ENCODE data around the gene MSL2. TPM values are rescaled to one million over a fixed set of nuclear protein-coding genes. Genes with fewer than 3 reads are reported as not detected.
"Not testable (repeated sequence)": the region's sequence is repeated elsewhere in the genome, so short reads cannot be mapped to it uniquely, and the experiment has no call there.

Gene MSL2
- total RNA-seq = 10 to 100 TPM; 39.5 to 48.3 TPM

GRCh38 chr3:136196064-136196400 lies at the start of gene MSL2:
MSL2 (minus strand) TSS chr3:136196335; CDS start chr3:136195113, 1,222 bp downstream.
- intact Hi-C loops (cut with DNase I, micrococcal nuclease) = loop anchor here (1.0 to 10.0 kb wide), 10 partner anchors 53 to 1979 kb away; partner anchors contain the start of genes PCCB (in 2 of the 2), CEP63 (in 1 of the 2), DBR1 (in 1 of the 2) and NCK1 (in 1 of the 2)
- DNase-seq (no peak), ATAC-seq (peak; percentile 38)
- no peaks in the 10 kb centered on the region for H3K9me3 Mint-ChIP-seq (ENCODE audit: low read depth)
- no peaks in the 10 kb centered on the region for H3K27me3 Mint-ChIP-seq
- peaks cover 40% of the 10 kb centered on the region for H3K36me3 Mint-ChIP-seq (ENCODE audit: low read depth)
- peak within 1 kb of the TSS; percentile 98 for H3K27ac Mint-ChIP-seq
- H3K4me1 Mint-ChIP-seq = peaks cover 30% of the 10 kb centered on the region
- peak within 1 kb of the TSS; percentile 100 for H3K4me3 Mint-ChIP-seq
- CTCF ChIA-PET = interaction anchor here (0.7 to 1.0 kb wide), 3 partner anchors 26 to 556 kb away, joined by 3 to 4 read pairs (median 3); partner anchors contain the start of gene STAG1
- POLR2A ChIA-PET = interaction anchor here (0.5 to 2.3 kb wide), 9 partner anchors 8 to 1254 kb away, joined by 3 to 24 read pairs (median 4); partner anchors contain the start of gene STAG1

DNA sequence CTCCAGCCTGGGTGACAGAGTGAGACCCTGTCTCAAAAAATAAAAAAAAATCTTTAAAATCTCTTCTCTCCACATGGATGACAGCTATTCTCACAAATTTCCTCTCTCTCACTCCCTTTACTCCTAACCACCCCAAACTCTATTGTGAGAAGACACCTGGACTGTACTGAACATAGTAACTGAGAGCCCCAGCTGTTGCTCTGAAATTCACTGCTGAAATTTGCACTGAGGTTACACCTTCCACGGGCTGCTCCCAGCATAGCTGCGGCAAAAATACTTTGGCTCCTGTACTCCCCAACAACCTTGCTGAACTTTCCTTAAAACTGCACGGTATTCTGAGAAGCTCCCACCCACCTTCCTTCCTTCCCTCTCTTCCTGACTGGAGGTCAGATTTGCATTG lies 49.6 kb upstream of the MSL2 start:
- H3K4me1 Mint-ChIP-seq = peaks cover 4% of the 10 kb centered on the region
- H3K4me3 Mint-ChIP-seq = no peak overlapping the region
- ChIA-PET CTCF (interaction anchor here (0.6 kb wide), 1 partner anchor 158 kb away, joined by 3 read pairs; no protein-coding TSS in a partner anchor), POLR2A (no interaction called here)
- no peaks in the 10 kb centered on the region for H3K36me3 Mint-ChIP-seq (ENCODE audit: low read depth)
- no peaks in the 10 kb centered on the region for H3K27me3 Mint-ChIP-seq
- intact Hi-C loops (cut with DNase I, micrococcal nuclease) = no loop called here
- H3K27ac Mint-ChIP-seq = no peak overlapping the region
- DNase-seq = no peak
- ATAC-seq = no peak
- no peaks in the 10 kb centered on the region for H3K9me3 Mint-ChIP-seq (ENCODE audit: low read depth)

DNA sequence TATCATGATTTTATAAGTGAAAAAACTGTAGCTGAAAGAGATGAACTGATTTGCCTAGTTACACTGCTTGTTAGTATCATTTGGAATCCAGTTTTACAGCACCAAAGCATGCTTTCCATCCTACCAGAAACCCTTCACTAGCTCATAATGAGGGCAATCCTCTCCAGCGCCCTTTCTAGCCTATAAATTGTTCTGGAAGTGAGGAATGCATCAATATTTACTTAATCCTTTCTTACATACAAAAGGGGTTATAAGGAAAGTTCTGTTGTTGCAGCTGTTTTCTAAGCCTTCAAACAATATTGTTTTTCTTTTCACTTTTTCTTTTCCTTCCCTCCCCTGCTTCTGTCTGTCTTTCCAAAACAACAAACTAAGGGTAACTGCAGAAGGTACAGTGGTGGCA lies 43.0 kb upstream of the MSL2 start:
- Mint-ChIP-seq H3K9me3 (ENCODE audit: low read depth) (no peaks in the 10 kb centered on the region), H3K4me1 (no peaks in the 10 kb centered on the region), H3K27ac (no peak overlapping the region), H3K4me3 (no peak overlapping the region), H3K36me3 (ENCODE audit: low read depth) (no peaks in the 10 kb centered on the region), H3K27me3 (peaks cover 2% of the 10 kb centered on the region)
- ChIA-PET POLR2A (no interaction called here), CTCF (no interaction called here)
- intact Hi-C loops (cut with DNase I, micrococcal nuclease) = no loop called here
- DNase-seq (no peak), ATAC-seq (no peak)

DNA sequence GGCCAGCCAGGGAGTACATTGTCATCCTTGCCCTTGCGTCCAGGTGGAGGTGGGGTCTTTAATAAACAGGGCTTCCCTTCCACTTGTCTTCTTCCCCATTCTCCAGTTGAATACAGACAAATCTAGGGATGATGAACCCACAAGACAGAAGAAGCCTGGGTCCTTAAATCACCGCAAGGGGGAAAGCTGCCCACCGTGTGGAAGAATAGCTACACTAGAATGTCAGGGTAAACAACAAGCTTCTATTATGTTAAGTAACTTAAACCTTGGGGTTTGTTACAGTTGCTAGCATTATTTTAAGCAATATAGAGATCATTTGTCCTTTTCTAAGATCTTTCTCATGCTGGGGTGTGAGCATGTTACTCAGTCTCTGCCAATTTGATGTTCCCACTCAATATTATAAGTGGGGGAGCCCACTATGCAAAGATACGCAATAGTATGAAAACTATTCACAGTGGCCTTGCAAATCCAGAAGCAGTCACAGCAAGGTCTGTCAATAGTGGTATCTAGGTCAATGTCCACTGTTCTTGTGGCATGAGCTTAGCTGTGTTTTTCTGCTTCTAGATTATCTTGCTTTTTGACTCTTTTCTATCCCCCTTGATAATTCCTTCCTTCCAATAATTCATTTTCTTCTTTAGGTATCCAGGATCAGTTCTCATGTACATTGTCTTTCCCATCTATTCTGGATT lies 42.0 kb upstream of the MSL2 start:
- intact Hi-C loops (cut with DNase I, micrococcal nuclease) = no loop called here
- Mint-ChIP-seq H3K4me1 (no peaks in the 10 kb centered on the region), H3K27ac (no peak overlapping the region), H3K36me3 (ENCODE audit: low read depth) (no peaks in the 10 kb centered on the region), H3K4me3 (no peak overlapping the region), H3K9me3 (ENCODE audit: low read depth) (no peaks in the 10 kb centered on the region), H3K27me3 (peaks cover 2% of the 10 kb centered on the region)
- CTCF ChIA-PET = interaction anchor here (0.6 to 0.7 kb wide), 2 partner anchors 9 to 1208 kb away, joined by 3 read pairs; no protein-coding TSS in a partner anchor
- POLR2A ChIA-PET = interaction anchor here (0.6 kb wide), 1 partner anchor 544 kb away, joined by 3 read pairs; no protein-coding TSS in a partner anchor
- ATAC-seq (no peak), DNase-seq (no peak)

DNA sequence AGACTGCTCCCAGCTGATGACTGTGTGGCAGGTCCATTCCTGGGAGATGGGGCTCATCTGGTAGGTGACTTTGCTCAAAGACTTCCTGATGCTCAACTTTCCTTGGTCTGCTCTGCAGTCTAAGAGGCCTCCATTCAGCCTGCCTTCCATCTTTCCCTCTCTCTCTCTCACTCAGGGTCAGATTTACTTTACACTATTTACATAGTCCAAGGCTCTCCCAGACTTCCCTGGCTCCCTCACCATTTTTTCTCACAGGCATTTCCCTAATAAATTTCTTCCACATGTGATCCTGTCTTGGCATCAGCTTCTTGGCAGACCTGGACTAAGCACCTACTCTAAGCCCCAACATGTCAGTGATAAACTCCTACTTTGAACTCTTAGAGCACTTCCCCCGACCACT lies 41.0 kb upstream of the MSL2 start:
- DNase-seq = no peak
- Mint-ChIP-seq H3K9me3 (ENCODE audit: low read depth) (no peaks in the 10 kb centered on the region), H3K36me3 (ENCODE audit: low read depth) (no peaks in the 10 kb centered on the region), H3K27ac (no peak overlapping the region), H3K4me1 (no peaks in the 10 kb centered on the region), H3K27me3 (peaks cover 2% of the 10 kb centered on the region), H3K4me3 (no peak overlapping the region)
- CTCF ChIA-PET = no interaction called here
- no peak for ATAC-seq
- POLR2A ChIA-PET = no interaction called here
- intact Hi-C loops (cut with DNase I, micrococcal nuclease) = no loop called here

- CTCF ChIA-PET = no interaction called here
- H3K36me3 Mint-ChIP-seq (ENCODE audit: low read depth) = no peaks in the 10 kb centered on the region
- peaks cover 2% of the 10 kb centered on the region for H3K27me3 Mint-ChIP-seq
- H3K27ac Mint-ChIP-seq = no peak overlapping the region
- intact Hi-C loops (cut with DNase I, micrococcal nuclease) = no loop called here
- ATAC-seq (no peak), DNase-seq (no peak)
- H3K9me3 Mint-ChIP-seq (ENCODE audit: low read depth) = no peaks in the 10 kb centered on the region
- H3K4me3 Mint-ChIP-seq = no peak overlapping the region
- no peaks in the 10 kb centered on the region for H3K4me1 Mint-ChIP-seq
- POLR2A ChIA-PET = no interaction called here
Measured at GRCh38 chr3:136236109-136236508, 40.0 kb upstream of the MSL2 start.

- H3K27ac Mint-ChIP-seq = no peak overlapping the region
- no peaks in the 10 kb centered on the region for H3K9me3 Mint-ChIP-seq (ENCODE audit: low read depth)
- intact Hi-C loops (cut with DNase I, micrococcal nuclease) = no loop called here
- peaks cover 2% of the 10 kb centered on the region for H3K27me3 Mint-ChIP-seq
- CTCF ChIA-PET = no interaction called here
- no peak for ATAC-seq
- H3K4me1 Mint-ChIP-seq = no peaks in the 10 kb centered on the region
- no peak overlapping the region for H3K4me3 Mint-ChIP-seq
- POLR2A ChIA-PET = no interaction called here
- no peaks in the 10 kb centered on the region for H3K36me3 Mint-ChIP-seq (ENCODE audit: low read depth)
- no peak for DNase-seq
Measured at GRCh38 chr3:136235545-136235944, 39.4 kb upstream of the MSL2 start.

DNA sequence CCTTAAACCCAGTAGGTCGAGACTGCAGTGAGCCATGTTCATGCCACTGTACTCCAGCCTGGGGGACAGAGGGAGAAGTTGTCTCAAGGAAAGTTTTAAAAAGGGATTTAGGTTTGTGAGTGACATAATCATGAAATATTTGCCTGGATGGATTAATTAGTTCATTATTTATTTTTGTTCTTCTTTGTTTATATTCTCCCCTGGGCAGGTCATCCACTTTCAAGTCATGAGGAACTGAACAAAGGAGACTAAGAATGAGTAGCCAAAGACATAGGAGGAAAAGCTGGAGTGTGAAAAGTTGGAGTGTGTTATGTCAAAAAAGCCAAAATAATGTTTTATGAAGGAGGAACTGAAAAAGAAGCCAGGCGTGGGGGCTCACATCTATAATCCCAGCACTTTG lies 36.3 kb upstream of the MSL2 start:
- Mint-ChIP-seq H3K9me3 (ENCODE audit: low read depth) (no peaks in the 10 kb centered on the region), H3K27me3 (no peaks in the 10 kb centered on the region), H3K4me1 (no peaks in the 10 kb centered on the region), H3K27ac (no peak overlapping the region), H3K4me3 (no peak overlapping the region), H3K36me3 (ENCODE audit: low read depth) (no peaks in the 10 kb centered on the region)
- ChIA-PET CTCF (no interaction called here), POLR2A (no interaction called here)
- ATAC-seq (no peak), DNase-seq (no peak)
- intact Hi-C loops (cut with DNase I, micrococcal nuclease) = no loop called here

GRCh38 chr3:136222746-136223145 lies 26.6 kb upstream of the MSL2 start:
- CTCF ChIA-PET; H3K4me3 Mint-ChIP-seq; ATAC-seq; H3K36me3 Mint-ChIP-seq (ENCODE audit: low read depth); H3K4me1 Mint-ChIP-seq; H3K9me3 Mint-ChIP-seq (ENCODE audit: low read depth); H3K27ac Mint-ChIP-seq; DNase-seq; POLR2A ChIA-PET; intact Hi-C loops (cut with DNase I, micrococcal nuclease); H3K27me3 Mint-ChIP-seq: not testable (repeated sequence)

GRCh38 chr3:136211547-136211946 lies 15.4 kb upstream of the MSL2 start:
- intact Hi-C loops (cut with DNase I, micrococcal nuclease) = no loop called here
- H3K27me3 Mint-ChIP-seq = peaks cover 6% of the 10 kb centered on the region
- POLR2A ChIA-PET = interaction anchor here (0.6 kb wide), 1 partner anchor 712 kb away, joined by 4 read pairs; no protein-coding TSS in a partner anchor
- no peaks in the 10 kb centered on the region for H3K36me3 Mint-ChIP-seq (ENCODE audit: low read depth)
- no peaks in the 10 kb centered on the region for H3K4me1 Mint-ChIP-seq
- no peak overlapping the region for H3K4me3 Mint-ChIP-seq
- H3K27ac Mint-ChIP-seq = no peak overlapping the region
- ATAC-seq (no peak), DNase-seq (no peak)
- H3K9me3 Mint-ChIP-seq (ENCODE audit: low read depth) = no peaks in the 10 kb centered on the region
- CTCF ChIA-PET = no interaction called here

GRCh38 chr3:136209921-136210320 lies 13.8 kb upstream of the MSL2 start:
- Mint-ChIP-seq H3K9me3 (ENCODE audit: low read depth) (no peaks in the 10 kb centered on the region), H3K36me3 (ENCODE audit: low read depth) (no peaks in the 10 kb centered on the region), H3K4me3 (no peak overlapping the region), H3K4me1 (no peaks in the 10 kb centered on the region), H3K27me3 (peaks cover 10% of the 10 kb centered on the region), H3K27ac (no peak overlapping the region)
- DNase-seq (no peak), ATAC-seq (no peak)
- CTCF ChIA-PET = no interaction called here
- intact Hi-C loops (cut with DNase I, micrococcal nuclease) = no loop called here
- POLR2A ChIA-PET = no interaction called here

GRCh38 chr3:136207489-136208115 lies 11.5 kb upstream of the MSL2 start:
- ATAC-seq = no peak
- POLR2A ChIA-PET = no interaction called here
- Mint-ChIP-seq H3K4me3 (no peak overlapping the region), H3K36me3 (ENCODE audit: low read depth) (no peaks in the 10 kb centered on the region), H3K27ac (no peak overlapping the region), H3K9me3 (ENCODE audit: low read depth) (no peaks in the 10 kb centered on the region), H3K27me3 (peaks cover 10% of the 10 kb centered on the region), H3K4me1 (no peaks in the 10 kb centered on the region)
- intact Hi-C loops (cut with DNase I, micrococcal nuclease) = no loop called here
- no peak for DNase-seq
- CTCF ChIA-PET = interaction anchor here (0.6 kb wide), 1 partner anchor 53 kb away, joined by 3 read pairs; no protein-coding TSS in a partner anchor
